Activated CD4-positive, alpha-beta T cell treated with anti-CD3 and anti-CD28 coated beads for 36 hours (primary cell): Measurements from ENCODE around the gene ANKS1B. TPM values are rescaled to one million over a fixed set of nuclear protein-coding genes. Genes with fewer than 3 reads are reported as not detected.

Source experiments
- ATAC-seq: fragments of 200-7000 bp; cut with Tn5 transposase; one replicate; pipeline ENCODE4 v1.10.0; 2021; ENCODE audit warnings: mild to moderate bottlenecking, moderate library complexity
- CTCF ChIA-PET: fragments of 350-600 bp; sonication (Branson Sonifier 250); formaldehyde crosslinking; loops from one replicate; lab custom pipeline; 2021; ENCODE audit warnings: antibody characterized with exemption; lab: Charles Lee
- POLR2A ChIA-PET: fragments of 350-600 bp; sonication (Branson Sonifier 250); formaldehyde crosslinking; loops from one replicate; lab custom pipeline; 2021; ENCODE audit warnings: antibody characterized with exemption, inconsistent platforms; lab: Charles Lee
- DNase-seq: peaks from one replicate; pipeline ENCODE4 v3.0.0-alpha.2; 2020
- H3K27ac Mint-ChIP-seq: one replicate; pipeline ENCODE4 v1.8.0; 2021; ENCODE audit warnings: mixed read lengths
- H3K27me3 Mint-ChIP-seq: one replicate; pipeline ENCODE4 v1.8.0; 2021; ENCODE audit warnings: mixed read lengths
- H3K36me3 Mint-ChIP-seq: one replicate; pipeline ENCODE4 v1.8.0; 2021; ENCODE audit warnings: low read depth, mixed read lengths
- H3K4me1 Mint-ChIP-seq: one replicate; pipeline ENCODE4 v1.8.0; 2021; ENCODE audit warnings: mixed read lengths
- H3K4me3 Mint-ChIP-seq: one replicate; pipeline ENCODE4 v1.8.0; 2021; ENCODE audit warnings: mild to moderate bottlenecking, moderate library complexity, mixed read lengths
- H3K9me3 Mint-ChIP-seq: one replicate; pipeline ENCODE4 v1.8.0; 2021; ENCODE audit warnings: low read depth, mixed read lengths
- intact Hi-C, 2 experiments: fragments of 100-400 bp; cut with DNase I in 1 of 2; cut with micrococcal nuclease in 1 of 2; formaldehyde crosslinking; loops; one replicate each; pipeline versions ENCODE4 v1.14.2 to v1.15.1; 2022 to 2024; cut with DNase I, micrococcal nuclease
- total RNA-seq, 2 experiments: library from RNA; stranded (reverse); gene quantifications; one replicate each; pipeline ENCODE4 v1.2.3, GENCODE V29; 2021

The ANKS1B gene
- total RNA-seq, 2 experiments from 2014 or later: 0.19 to 0.73 TPM

DNA sequence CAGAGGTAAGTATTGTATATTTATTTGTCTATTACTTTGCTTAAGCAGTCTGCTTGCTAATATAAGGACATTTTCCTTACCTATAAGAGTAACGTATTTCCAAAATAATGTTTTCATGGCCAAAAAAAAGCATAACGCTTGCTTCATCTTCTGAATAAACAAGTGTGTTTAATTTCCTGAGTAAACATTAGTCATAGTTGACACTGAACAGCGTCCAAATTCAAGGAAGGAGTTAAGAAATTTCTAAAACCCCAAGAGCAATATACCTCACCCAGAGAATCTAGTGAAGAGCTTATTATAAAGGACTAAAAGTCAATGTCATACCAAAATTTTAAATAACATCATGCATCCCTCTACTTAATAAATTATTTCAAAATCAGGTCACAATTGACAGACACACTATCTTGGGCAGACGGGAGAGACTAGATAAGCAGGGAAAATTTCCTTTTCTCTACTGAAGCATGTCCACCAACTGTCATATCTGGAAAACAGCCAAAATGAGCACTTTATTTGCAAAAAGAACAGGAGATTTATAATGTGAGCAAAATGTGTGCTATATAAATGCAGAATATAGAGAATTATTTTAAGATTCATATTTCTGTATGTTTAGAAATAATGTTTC, 25.1 kb downstream of the ANKS1B start:
- no peaks in the 10 kb centered on the region for H3K36me3 Mint-ChIP-seq
- CTCF ChIA-PET: no interaction called here

DNA sequence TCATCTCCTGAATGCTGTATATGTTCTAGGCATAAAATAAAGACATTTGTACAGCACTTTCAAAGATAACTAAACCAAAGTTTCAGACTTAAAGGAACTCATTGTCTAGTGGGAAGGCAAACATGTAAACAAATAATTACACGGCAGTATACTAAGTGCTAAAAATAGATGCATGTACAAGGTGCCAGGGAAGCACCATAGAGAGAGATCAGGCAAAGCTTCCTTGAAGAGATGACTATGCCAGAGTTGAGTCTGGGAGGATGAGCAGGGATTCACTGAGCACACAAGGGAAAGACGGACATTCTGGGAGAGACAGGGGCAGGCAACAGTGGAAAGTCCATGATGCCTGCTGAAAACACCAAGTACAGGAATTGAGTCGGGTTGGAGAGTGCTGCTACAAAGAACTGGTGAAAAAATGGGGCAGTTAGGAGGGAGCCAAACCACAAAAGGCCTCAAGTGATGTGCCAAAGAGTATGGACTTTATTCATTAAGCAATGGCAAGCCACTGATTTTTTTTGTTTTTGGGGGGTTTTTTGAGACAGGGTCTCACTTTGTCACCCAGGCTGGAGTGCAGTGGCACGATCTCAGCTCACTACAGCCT, 26.8 kb downstream of the ANKS1B start:
- Mint-ChIP-seq H3K9me3 (no peaks in the 10 kb centered on the region), H3K4me1 (no peaks in the 10 kb centered on the region), H3K27me3 (peaks cover 3% of the 10 kb centered on the region), H3K4me3 (no peak overlapping the region), H3K27ac (no peak overlapping the region), H3K36me3 (no peaks in the 10 kb centered on the region)
- ATAC-seq: no peak
- intact Hi-C loops: no loop called here
- POLR2A ChIA-PET: no interaction called here
- CTCF ChIA-PET: no interaction called here
- no peak for DNase-seq

More for the DNA sequence above, 25.1 kb downstream of the ANKS1B start:
- Mint-ChIP-seq H3K9me3 (no peaks in the 10 kb centered on the region), H3K4me1 (no peaks in the 10 kb centered on the region), H3K27ac (no peak overlapping the region), H3K27me3 (no peaks in the 10 kb centered on the region), H3K4me3 (no peak overlapping the region)
- POLR2A ChIA-PET: no interaction called here
- DNase-seq (no peak), ATAC-seq (no peak)
- intact Hi-C loops: no loop called here

DNA sequence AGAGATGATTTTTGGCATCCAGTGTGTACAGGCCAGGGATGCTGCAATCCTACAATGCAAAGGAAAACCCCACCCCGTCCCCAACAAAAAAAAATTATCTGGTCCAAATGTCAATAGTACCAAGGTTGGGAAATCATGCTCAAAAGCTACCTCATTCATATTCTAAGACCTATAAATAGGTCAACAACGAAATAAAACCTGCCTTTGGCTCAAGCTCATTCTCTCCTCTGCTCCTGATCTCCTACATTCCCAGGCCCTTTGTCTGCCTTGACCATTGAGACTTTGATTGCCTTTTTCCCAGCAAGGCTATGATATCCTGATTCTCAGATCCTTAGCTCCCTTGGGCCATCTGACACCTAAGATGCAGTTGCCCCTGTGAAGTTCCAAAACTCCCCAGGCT, 30.0 kb downstream of the ANKS1B start:
- no peak for DNase-seq
- ChIA-PET CTCF (no interaction called here), POLR2A (no interaction called here)
- H3K4me3 Mint-ChIP-seq: no peak overlapping the region
- H3K4me1 Mint-ChIP-seq: no peaks in the 10 kb centered on the region
- intact Hi-C loops: no loop called here
- no peaks in the 10 kb centered on the region for H3K36me3 Mint-ChIP-seq
- no peaks in the 10 kb centered on the region for H3K9me3 Mint-ChIP-seq
- H3K27ac Mint-ChIP-seq: no peak overlapping the region
- no peak for ATAC-seq
- peaks cover 3% of the 10 kb centered on the region for H3K27me3 Mint-ChIP-seq

DNA sequence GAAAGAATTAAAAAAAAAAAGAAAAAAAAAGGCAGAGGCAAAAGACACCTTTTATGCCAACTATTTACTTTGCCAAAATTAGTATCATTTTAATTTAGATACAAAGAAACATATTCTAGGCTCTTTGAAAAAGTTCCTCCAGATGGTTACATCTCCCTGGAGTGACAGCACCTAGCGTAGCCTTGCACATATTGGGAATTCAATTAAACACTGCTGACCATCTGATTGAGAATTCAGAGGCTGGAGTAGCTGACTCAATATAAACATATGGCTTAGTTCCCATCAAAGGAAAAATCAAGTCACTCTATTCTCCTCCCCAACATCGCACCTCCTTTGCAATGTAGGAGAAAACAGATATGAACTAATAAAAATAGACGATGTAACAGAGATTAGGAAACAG, 36.4 kb downstream of the ANKS1B start:
- CTCF ChIA-PET: no interaction called here
- Mint-ChIP-seq H3K9me3 (no peaks in the 10 kb centered on the region), H3K4me3 (no peak overlapping the region), H3K4me1 (no peaks in the 10 kb centered on the region), H3K36me3 (no peaks in the 10 kb centered on the region), H3K27me3 (peaks cover 8% of the 10 kb centered on the region), H3K27ac (no peak overlapping the region)
- no peak for DNase-seq
- intact Hi-C loops: no loop called here
- ATAC-seq: no peak
- POLR2A ChIA-PET: no interaction called here

DNA sequence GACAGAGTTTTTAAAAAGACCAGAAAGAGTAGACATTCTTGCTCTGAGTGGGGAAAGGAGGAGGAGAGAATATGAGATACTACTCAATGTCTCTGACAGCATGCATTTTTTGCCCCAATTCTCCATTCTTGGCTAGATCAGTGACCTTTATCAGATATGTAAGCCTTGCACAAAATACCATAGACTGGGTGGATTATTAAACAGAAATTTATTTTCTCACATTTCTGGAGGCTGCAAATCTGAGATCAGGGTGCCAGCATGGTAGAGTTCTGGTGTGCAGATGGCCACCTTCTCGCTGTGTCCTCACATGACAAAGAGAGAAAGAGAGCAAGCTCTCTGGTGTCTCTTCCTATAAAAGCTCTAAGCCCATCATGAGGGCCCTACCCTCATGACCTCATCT, 38.6 kb downstream of the ANKS1B start:
- H3K36me3 Mint-ChIP-seq: no peaks in the 10 kb centered on the region
- DNase-seq (no peak), ATAC-seq (no peak)
- no peaks in the 10 kb centered on the region for H3K4me1 Mint-ChIP-seq
- intact Hi-C loops: no loop called here
- H3K9me3 Mint-ChIP-seq: no peaks in the 10 kb centered on the region
- H3K27me3 Mint-ChIP-seq: peaks cover 5% of the 10 kb centered on the region
- H3K27ac Mint-ChIP-seq: no peak overlapping the region
- POLR2A ChIA-PET: no interaction called here
- no peak overlapping the region for H3K4me3 Mint-ChIP-seq
- CTCF ChIA-PET: no interaction called here

DNA sequence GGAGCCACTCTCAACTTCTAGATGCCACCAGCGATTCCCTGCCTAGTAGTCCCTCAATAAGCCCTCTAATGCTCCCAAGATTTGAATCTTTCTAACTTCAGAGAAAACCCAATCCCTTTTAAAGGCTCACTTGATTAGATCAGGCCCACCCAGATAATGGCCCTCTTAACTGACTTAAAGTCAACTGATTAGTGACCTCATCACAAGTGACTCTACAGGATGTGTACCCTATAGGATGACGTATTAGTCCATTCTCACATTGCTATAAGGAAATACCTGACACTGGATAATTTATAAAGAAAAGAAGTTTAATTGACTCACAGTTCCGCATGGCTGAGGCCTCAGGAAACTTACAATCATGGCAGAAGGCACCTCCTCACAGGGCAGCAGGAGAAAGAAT, 49.1 kb downstream of the ANKS1B start:
- DNase-seq (no peak), ATAC-seq (no peak)
- Mint-ChIP-seq H3K36me3 (no peaks in the 10 kb centered on the region), H3K9me3 (no peaks in the 10 kb centered on the region), H3K4me1 (no peaks in the 10 kb centered on the region), H3K27me3 (peaks cover 3% of the 10 kb centered on the region), H3K4me3 (no peak overlapping the region), H3K27ac (no peak overlapping the region)
- intact Hi-C loops: no loop called here
- ChIA-PET CTCF (interaction anchor here (1.1 kb wide), 1 partner anchor 18 kb away, joined by 3 read pairs; no protein-coding TSS in a partner anchor), POLR2A (no interaction called here)

DNA sequence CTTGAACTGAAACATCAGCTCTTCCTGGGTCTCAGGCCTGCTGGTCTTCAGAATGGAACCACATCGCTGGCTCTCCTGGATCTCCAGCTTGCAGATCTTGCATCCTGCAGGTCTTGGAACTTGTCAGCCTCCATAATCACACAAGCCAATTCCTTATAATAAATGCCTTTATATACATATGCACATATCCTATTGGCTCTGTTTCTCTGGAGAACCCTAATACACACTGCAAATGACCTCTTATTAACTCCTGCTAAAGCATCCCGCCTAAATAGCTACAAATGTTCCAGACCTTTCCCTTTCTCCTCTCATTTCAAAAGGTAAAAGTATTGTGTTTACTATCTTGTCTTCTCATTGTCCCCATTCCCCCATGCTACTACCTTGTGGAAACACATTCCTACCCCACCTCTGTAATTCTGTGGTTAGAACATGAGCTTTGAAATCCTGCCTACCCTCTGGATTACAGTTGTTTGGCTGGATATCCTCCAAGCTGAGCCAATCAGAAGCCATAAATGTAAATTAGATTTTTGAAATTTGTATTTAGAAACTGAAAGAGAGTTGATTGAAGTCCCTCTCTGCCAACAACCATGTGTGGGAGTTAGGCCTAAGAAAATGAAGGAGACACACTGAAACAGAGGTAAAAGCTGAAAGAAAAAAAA, 58.1 kb downstream of the ANKS1B start:
- ChIA-PET POLR2A (no interaction called here), CTCF (interaction anchor here (0.5 kb wide), 1 partner anchor 14 kb away, joined by 3 read pairs; no protein-coding TSS in a partner anchor)
- peaks cover 2% of the 10 kb centered on the region for H3K9me3 Mint-ChIP-seq
- intact Hi-C loops: no loop called here
- H3K4me1 Mint-ChIP-seq: no peaks in the 10 kb centered on the region
- ATAC-seq (no peak), DNase-seq (no peak)
- H3K4me3 Mint-ChIP-seq: no peak overlapping the region
- H3K36me3 Mint-ChIP-seq: no peaks in the 10 kb centered on the region
- H3K27me3 Mint-ChIP-seq: peaks cover 2% of the 10 kb centered on the region
- H3K27ac Mint-ChIP-seq: no peak overlapping the region

DNA sequence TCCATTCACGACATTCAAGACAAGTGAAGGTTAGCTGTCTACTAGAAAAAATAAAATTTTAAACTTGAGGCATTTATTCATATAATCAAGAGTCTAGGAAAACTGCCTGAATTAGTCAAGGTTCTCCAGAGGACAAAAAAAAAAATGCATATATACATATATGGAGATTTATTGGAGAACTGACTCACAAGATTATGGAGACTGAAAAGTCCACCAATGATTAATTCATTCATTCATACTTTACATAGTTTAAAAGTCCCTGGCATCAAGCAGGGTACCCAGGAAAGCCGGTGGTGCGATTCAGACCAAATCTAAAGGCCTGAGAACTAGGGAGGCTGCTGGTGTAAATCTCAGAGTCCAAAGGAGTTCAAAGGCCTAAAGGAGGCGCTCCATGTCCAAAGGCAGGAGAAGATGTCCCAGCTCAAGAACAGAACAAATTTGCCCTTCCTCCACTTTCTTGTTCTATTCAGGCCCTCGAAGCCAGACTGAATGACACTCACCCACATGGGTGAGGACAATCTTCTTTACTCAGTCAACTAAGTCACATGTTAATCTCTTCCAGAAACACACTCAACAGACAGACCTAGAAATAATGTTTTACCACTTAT, 64.3 kb downstream of the ANKS1B start:
- Mint-ChIP-seq H3K4me3 (no peak overlapping the region), H3K9me3 (peaks cover 2% of the 10 kb centered on the region), H3K36me3 (no peaks in the 10 kb centered on the region), H3K27me3 (no peaks in the 10 kb centered on the region), H3K27ac (no peak overlapping the region), H3K4me1 (no peaks in the 10 kb centered on the region)
- ChIA-PET CTCF (no interaction called here), POLR2A (no interaction called here)
- intact Hi-C loops: no loop called here
- ATAC-seq (no peak), DNase-seq (no peak)

DNA sequence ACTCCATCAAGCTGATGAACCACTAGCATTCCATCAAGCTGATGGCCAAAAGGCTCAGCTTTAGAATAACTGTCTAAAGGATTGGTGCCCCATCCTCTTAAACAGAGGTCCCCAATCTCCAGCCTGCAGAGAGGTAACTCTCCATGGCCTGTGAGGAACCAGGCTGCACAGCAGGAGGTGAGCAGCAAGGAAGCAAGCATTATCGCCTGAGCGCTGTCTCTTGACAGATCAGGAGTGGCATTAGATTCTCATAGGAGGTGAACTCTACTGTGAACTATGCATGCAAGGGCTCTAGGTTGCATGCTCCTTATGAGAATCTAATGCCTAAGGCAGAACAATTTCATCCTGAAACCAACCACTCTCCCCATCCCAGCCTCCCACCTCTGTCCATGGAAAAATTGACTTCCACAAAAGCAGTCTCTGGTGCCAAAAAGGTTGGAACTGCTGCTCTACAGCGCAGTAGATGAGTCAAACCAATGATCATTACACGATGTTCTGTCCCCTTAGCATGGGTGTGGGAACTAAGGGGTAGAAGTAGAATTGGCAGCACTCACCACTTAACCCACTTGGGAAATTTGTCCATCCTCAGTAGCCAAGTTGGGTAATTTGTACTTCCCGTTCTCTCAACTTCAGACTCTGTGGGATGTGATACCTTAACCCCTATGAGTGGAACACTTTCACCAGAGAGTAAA, 66.9 kb downstream of the ANKS1B start:
- Mint-ChIP-seq H3K4me3 (no peak overlapping the region), H3K4me1 (no peaks in the 10 kb centered on the region), H3K27me3 (no peaks in the 10 kb centered on the region), H3K9me3 (no peaks in the 10 kb centered on the region), H3K36me3 (no peaks in the 10 kb centered on the region), H3K27ac (no peak overlapping the region)
- ChIA-PET POLR2A (no interaction called here), CTCF (no interaction called here)
- ATAC-seq (no peak), DNase-seq (no peak)
- intact Hi-C loops: no loop called here

DNA sequence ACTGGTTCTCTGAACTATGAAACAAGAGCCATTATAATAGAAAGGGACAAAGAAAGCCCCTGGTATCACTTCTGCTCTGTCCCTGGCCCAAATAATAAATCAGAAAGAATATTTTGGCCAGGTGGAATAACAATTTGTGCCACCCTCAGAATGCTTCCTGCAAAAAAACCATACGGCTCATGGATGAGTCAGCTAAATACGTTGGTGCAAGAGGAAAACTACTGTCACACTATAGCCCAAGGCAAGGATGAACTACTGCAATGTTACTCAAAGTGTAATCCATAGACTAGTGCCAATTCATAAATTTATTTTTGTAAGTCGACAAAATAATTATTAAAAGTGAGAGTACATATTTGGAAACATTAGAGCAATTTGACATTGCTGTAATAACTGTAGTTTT, 68.2 kb downstream of the ANKS1B start:
- DNase-seq (no peak), ATAC-seq (no peak)
- ChIA-PET CTCF (no interaction called here), POLR2A (no interaction called here)
- no peaks in the 10 kb centered on the region for H3K9me3 Mint-ChIP-seq
- H3K27me3 Mint-ChIP-seq: no peaks in the 10 kb centered on the region
- H3K4me3 Mint-ChIP-seq: no peak overlapping the region
- no peaks in the 10 kb centered on the region for H3K4me1 Mint-ChIP-seq
- H3K27ac Mint-ChIP-seq: no peak overlapping the region
- intact Hi-C loops: no loop called here
- H3K36me3 Mint-ChIP-seq: no peaks in the 10 kb centered on the region

DNA sequence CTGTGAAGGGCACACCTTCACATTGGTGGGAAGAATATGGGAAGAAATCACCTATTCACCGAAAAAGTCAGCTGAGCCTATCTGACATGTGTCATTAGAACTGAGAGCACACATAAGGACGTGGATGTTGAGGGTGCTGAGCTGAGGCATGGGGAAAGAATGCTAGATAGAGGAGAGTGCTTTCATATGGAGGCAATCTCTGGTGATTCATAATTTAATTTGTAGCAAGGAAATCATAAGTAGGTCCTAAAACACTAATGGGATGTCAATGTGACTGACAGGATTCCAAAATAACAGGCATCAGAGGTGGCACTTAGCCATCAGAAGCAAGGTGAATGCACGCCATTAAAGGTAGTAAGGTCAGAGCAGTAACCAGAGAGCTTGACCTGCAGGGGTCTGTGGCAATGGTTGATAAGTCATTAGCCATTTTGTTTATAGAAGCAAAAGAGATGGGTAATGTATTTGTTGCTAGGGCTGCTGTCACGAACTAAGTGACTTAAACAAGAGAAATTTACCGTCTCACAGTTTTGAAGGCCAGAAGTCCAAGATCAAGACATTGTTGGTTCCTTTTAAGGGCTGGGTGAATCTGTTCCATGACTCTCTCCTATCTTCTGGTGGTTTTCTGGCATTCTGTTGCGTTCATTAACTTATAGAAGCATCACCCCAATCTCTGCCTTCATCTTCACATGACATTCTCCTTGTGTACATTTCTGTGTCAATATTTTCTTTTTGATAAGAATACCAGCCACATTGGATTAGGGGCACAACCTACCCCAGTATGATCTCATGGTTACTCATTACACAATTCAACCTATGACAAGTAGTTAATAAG, 69.3 kb downstream of the ANKS1B start:
- Mint-ChIP-seq H3K36me3 (no peaks in the 10 kb centered on the region), H3K27me3 (no peaks in the 10 kb centered on the region), H3K4me3 (no peak overlapping the region), H3K4me1 (no peaks in the 10 kb centered on the region), H3K27ac (no peak overlapping the region), H3K9me3 (no peaks in the 10 kb centered on the region)
- DNase-seq (no peak), ATAC-seq (no peak)
- ChIA-PET POLR2A (no interaction called here), CTCF (interaction anchor here (0.6 kb wide), 1 partner anchor 617 kb away, joined by 3 read pairs; no protein-coding TSS in a partner anchor)
- intact Hi-C loops: no loop called here
